ENCODE data around the gene GSE1.
A peak's percentile ranks its signal among the peaks of the same experiment; 100 is the strongest.

Gene GSE1

GRCh38 chr16:85592700-85593493 lies 20.2 kb upstream of the GSE1 start:
- peaks cover 28% of the 10 kb centered on the region for H3K79me1 ChIP-seq (replicated peaks; ENCODE audit: low read length, poor library complexity, severe bottlenecking)

DNA sequence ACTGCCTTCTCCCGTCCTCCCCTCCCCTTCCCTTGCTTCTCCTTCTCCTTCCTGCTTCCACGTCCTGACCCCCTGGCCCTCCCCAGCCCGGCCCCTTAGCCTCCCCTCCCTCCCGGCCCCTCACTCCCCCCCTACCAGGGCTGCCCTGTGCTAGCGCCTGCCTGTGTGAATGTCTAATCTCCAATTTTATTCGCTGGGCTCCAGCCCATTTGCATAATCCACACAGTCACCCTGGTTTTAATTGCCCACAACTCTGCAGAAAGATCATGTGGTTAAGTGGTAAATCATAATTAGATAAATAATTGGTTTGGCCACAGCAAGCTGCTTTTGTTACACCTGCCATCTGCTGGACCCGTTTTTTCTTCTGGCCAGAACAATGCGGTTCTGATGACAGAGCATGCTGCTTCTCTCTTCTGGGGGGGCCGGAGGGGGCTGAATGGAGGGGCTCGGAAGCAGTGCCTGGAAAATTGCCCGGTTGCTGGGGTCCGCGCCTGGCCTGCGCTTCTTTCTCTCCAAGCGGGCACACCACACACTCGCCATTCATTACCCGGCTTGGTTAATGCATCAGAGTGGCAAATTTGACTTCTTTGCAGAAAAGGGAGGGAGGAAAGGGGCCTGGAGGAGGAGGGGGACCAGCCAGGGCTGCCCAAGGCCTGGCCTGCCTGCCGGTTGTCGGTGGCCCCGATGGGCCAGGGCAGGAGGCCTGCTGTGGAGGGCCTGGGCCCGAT lies 19.5 kb upstream of the GSE1 start:
- peaks cover 32% of the 10 kb centered on the region for H3K79me1 ChIP-seq (replicated peaks; ENCODE audit: low read length, poor library complexity, severe bottlenecking)
- H3K36me3 ChIP-seq (ENCODE audit: control insufficient read depth in 1 of 2, insufficient read depth in 2 of 2, low read depth in 1 of 2, low read length in 2 of 2) = peaks cover 0 to 15% of the 10 kb centered on the region in 2 experiments
- no peak overlapping the region for H4K8ac ChIP-seq (ENCODE audit: low read length)
- no peaks in the 10 kb centered on the region for H3K27me3 ChIP-seq (ENCODE audit: control insufficient read depth in 1 of 2, insufficient read depth in 1 of 2, low read length in 2 of 2)
- no peak overlapping the region for H3K4ac ChIP-seq (ENCODE audit: low read depth in 1 of 2, low read length in 2 of 2)
- H2BK12ac ChIP-seq (ENCODE audit: low read length in 2 of 2) = no peak overlapping the region
- H3K18ac ChIP-seq (ENCODE audit: low read depth in 1 of 2, low read length in 2 of 2) = peak overlapping the region in 1 of 2 experiments; percentile 55
- H3K4me1 ChIP-seq (ENCODE audit: control insufficient read depth, insufficient read depth, low read depth, low read length) = peaks cover 21% of the 10 kb centered on the region
- H2AK5ac ChIP-seq (ENCODE audit: low read length, severe bottlenecking) = no peak overlapping the region
- no peak overlapping the region for H3K27ac ChIP-seq (ENCODE audit: low read length, poor library complexity, severe bottlenecking)
- H4K91ac ChIP-seq (ENCODE audit: low read length) = no peak overlapping the region
- no peak for DNase-seq
- no peak overlapping the region for H3K4me3 ChIP-seq (ENCODE audit: insufficient read depth in 1 of 2, low read depth in 1 of 2, low read length in 2 of 2)
- H3K9ac ChIP-seq (ENCODE audit: low read length) = no peak overlapping the region
- H2AFZ ChIP-seq (ENCODE audit: low read depth, low read length) = no peak overlapping the region
- H3K14ac ChIP-seq (ENCODE audit: low read length in 2 of 2) = peak overlapping the region in 1 of 2 experiments; percentile 19
- 74% methylated on average over 15 of the region's 21 CpGs for WGBS
- no peaks in the 10 kb centered on the region for H3K9me3 ChIP-seq (ENCODE audit: control insufficient read depth, low read length)
- no peak overlapping the region for H2BK5ac ChIP-seq (ENCODE audit: low read depth, low read length, poor library complexity, severe bottlenecking)
- no peak overlapping the region for H2BK15ac ChIP-seq (ENCODE audit: low read depth, poor library complexity, severe bottlenecking)
- no peak overlapping the region for H2BK120ac ChIP-seq (ENCODE audit: low read depth, low read length)
- H3K23ac ChIP-seq (ENCODE audit: low read length in 2 of 2) = no peak overlapping the region
- no peak overlapping the region for H3K4me2 ChIP-seq (ENCODE audit: low read length, poor library complexity, severe bottlenecking)

More at GRCh38 chr16:85592700-85593493, 20.2 kb upstream of the GSE1 start:
- no peak overlapping the region for H3K23ac ChIP-seq (ENCODE audit: low read length in 2 of 2)
- WGBS = 68% methylated on average over 12 of the region's 12 CpGs
- no peak overlapping the region for H2AK5ac ChIP-seq (ENCODE audit: low read length, severe bottlenecking)
- no peaks in the 10 kb centered on the region for H3K27me3 ChIP-seq (ENCODE audit: control insufficient read depth in 1 of 2, insufficient read depth in 1 of 2, low read length in 2 of 2)
- peak; percentile 60 for DNase-seq
- H3K14ac ChIP-seq (ENCODE audit: low read length in 2 of 2) = peak overlapping the region in 1 of 2 experiments; percentile 19
- H2BK12ac ChIP-seq (ENCODE audit: low read length in 2 of 2) = no peak overlapping the region
- no peak overlapping the region for H4K91ac ChIP-seq (ENCODE audit: low read length)
- H3K4me1 ChIP-seq (ENCODE audit: control insufficient read depth, insufficient read depth, low read depth, low read length) = peaks cover 24% of the 10 kb centered on the region
- H3K9me3 ChIP-seq (ENCODE audit: control insufficient read depth, low read length) = no peaks in the 10 kb centered on the region
- peaks cover 0 to 12% of the 10 kb centered on the region in 2 experiments for H3K36me3 ChIP-seq (ENCODE audit: control insufficient read depth in 1 of 2, insufficient read depth in 2 of 2, low read depth in 1 of 2, low read length in 2 of 2)
- peak overlapping the region; percentile 15 for H3K9ac ChIP-seq (ENCODE audit: low read length)
- no peak overlapping the region for H2BK120ac ChIP-seq (ENCODE audit: low read depth, low read length)
- H3K4me2 ChIP-seq (ENCODE audit: low read length, poor library complexity, severe bottlenecking) = no peak overlapping the region
- no peak overlapping the region for H3K4me3 ChIP-seq (ENCODE audit: insufficient read depth in 1 of 2, low read depth in 1 of 2, low read length in 2 of 2)
- no peak overlapping the region for H2BK5ac ChIP-seq (ENCODE audit: low read depth, low read length, poor library complexity, severe bottlenecking)
- no peak overlapping the region for H3K27ac ChIP-seq (ENCODE audit: low read length, poor library complexity, severe bottlenecking)
- H3K4ac ChIP-seq (ENCODE audit: low read depth in 1 of 2, low read length in 2 of 2) = no peak overlapping the region
- no peak overlapping the region for H2BK15ac ChIP-seq (ENCODE audit: low read depth, poor library complexity, severe bottlenecking)
- peak overlapping the region in 1 of 2 experiments; percentile 55 for H3K18ac ChIP-seq (ENCODE audit: low read depth in 1 of 2, low read length in 2 of 2)
- H2AFZ ChIP-seq (ENCODE audit: low read depth, low read length) = no peak overlapping the region
- H4K8ac ChIP-seq (ENCODE audit: low read length) = peak overlapping the region; percentile 42

- H2BK5ac ChIP-seq (ENCODE audit: low read depth, low read length, poor library complexity, severe bottlenecking) = no peak overlapping the region
- no peak overlapping the region for H3K18ac ChIP-seq (ENCODE audit: low read depth in 1 of 2, low read length in 2 of 2)
- H3K9ac ChIP-seq (ENCODE audit: low read length) = no peak overlapping the region
- H2AK5ac ChIP-seq (ENCODE audit: low read length, severe bottlenecking) = no peak overlapping the region
- H2BK120ac ChIP-seq (ENCODE audit: low read depth, low read length) = no peak overlapping the region
- no peak overlapping the region for H4K91ac ChIP-seq (ENCODE audit: low read length)
- no peaks in the 10 kb centered on the region for H3K9me3 ChIP-seq (ENCODE audit: control insufficient read depth, low read length)
- no peak overlapping the region for H3K4ac ChIP-seq (ENCODE audit: low read depth in 1 of 2, low read length in 2 of 2)
- H4K8ac ChIP-seq (ENCODE audit: low read length) = no peak overlapping the region
- H3K4me1 ChIP-seq (ENCODE audit: control insufficient read depth, insufficient read depth, low read depth, low read length) = peaks cover 20% of the 10 kb centered on the region
- H3K36me3 ChIP-seq (ENCODE audit: control insufficient read depth in 1 of 2, insufficient read depth in 2 of 2, low read depth in 1 of 2, low read length in 2 of 2) = peaks cover 0 to 10% of the 10 kb centered on the region in 2 experiments
- H3K27ac ChIP-seq (ENCODE audit: low read length, poor library complexity, severe bottlenecking) = no peak overlapping the region
- H3K4me3 ChIP-seq (ENCODE audit: insufficient read depth in 1 of 2, low read depth in 1 of 2, low read length in 2 of 2) = no peak overlapping the region
- H2BK15ac ChIP-seq (ENCODE audit: low read depth, poor library complexity, severe bottlenecking) = no peak overlapping the region
- no peak overlapping the region for H3K4me2 ChIP-seq (ENCODE audit: low read length, poor library complexity, severe bottlenecking)
- no peaks in the 10 kb centered on the region for H3K27me3 ChIP-seq (ENCODE audit: control insufficient read depth in 1 of 2, insufficient read depth in 1 of 2, low read length in 2 of 2)
- H3K14ac ChIP-seq (ENCODE audit: low read length in 2 of 2) = no peak overlapping the region
- DNase-seq = no peak
- peaks cover 32% of the 10 kb centered on the region for H3K79me1 ChIP-seq (replicated peaks; ENCODE audit: low read length, poor library complexity, severe bottlenecking)
- WGBS = 89% methylated on average over 24 of the region's 24 CpGs
- no peak overlapping the region for H2AFZ ChIP-seq (ENCODE audit: low read depth, low read length)
- H3K23ac ChIP-seq (ENCODE audit: low read length in 2 of 2) = no peak overlapping the region
- no peak overlapping the region for H2BK12ac ChIP-seq (ENCODE audit: low read length in 2 of 2)
Observed at GRCh38 chr16:85594273-85594977, 18.7 kb upstream of the GSE1 start.

All from mesenchymal stem cell (in vitro differentiated cells and primary cell).